CD14-positive monocyte (primary cell): ENCODE results near the gene CLIP4. TPM values are rescaled to one million over a fixed set of nuclear protein-coding genes. Genes with fewer than 3 reads are reported as not detected.

Experiments
- DNase-seq, 3 donors: peaks; one replicate each; pipeline ENCODE4 v3.0.0-alpha.2; 2011 to 2022
- H2AFZ ChIP-seq: 2 replicates; pipeline ENCODE4 v1.6.0; 2012; ENCODE audit warnings: mild to moderate bottlenecking, low read depth, low read length, inconsistent platforms; ENCODE audit not compliant: insufficient read depth, poor library complexity, severe bottlenecking
- H3K27ac ChIP-seq, 2 donors: 1 replicate in 1 of 2; 2 replicates in 1 of 2; pipeline ENCODE4 v1.5.1; 2012 to 2013; ENCODE audit warnings: low read length in 2 of 2, control low read depth in 1 of 2, inconsistent platforms in 1 of 2, low read depth in 1 of 2, mild to moderate bottlenecking in 1 of 2
- H3K27me3 ChIP-seq, 2 donors: one replicate each; pipeline versions ENCODE4 v1.6.0 to v1.6.1; 2011 to 2013; ENCODE audit warnings: low read length in 2 of 2; ENCODE audit not compliant: control insufficient read depth in 2 of 2, insufficient read depth in 2 of 2
- H3K36me3 ChIP-seq, 2 donors: replicated peaks in 1 of 2; 1 replicate in 1 of 2; 2 replicates in 1 of 2; pipeline versions ENCODE4 v1.5.1 to v1.6.1; 2012 to 2013; ENCODE audit warnings: low read length in 2 of 2, control low read depth in 1 of 2, inconsistent platforms in 1 of 2, mild to moderate bottlenecking in 1 of 2; ENCODE audit not compliant: insufficient read depth in 2 of 2, control insufficient read depth in 1 of 2
- H3K4me1 ChIP-seq, 2 donors: 1 replicate in 1 of 2; 2 replicates in 1 of 2; pipeline versions ENCODE4 v1.5.1 to v1.6.1; 2012 to 2013; ENCODE audit warnings: low read length in 2 of 2, control low read depth in 1 of 2, inconsistent platforms in 1 of 2, mild to moderate bottlenecking in 1 of 2, moderate library complexity in 1 of 2; ENCODE audit not compliant: insufficient read depth in 2 of 2, control insufficient read depth in 1 of 2
- H3K4me2 ChIP-seq: replicated peaks from 2 replicates; pipeline ENCODE3; 2012; ENCODE audit warnings: low read length, moderate library complexity, mild to moderate bottlenecking; ENCODE audit not compliant: poor library complexity, severe bottlenecking; ENCODE audit errors: extremely low read depth
- H3K4me3 ChIP-seq, 3 experiments: fragments of 200-600 bp in 1 of 3; sonication (generic) in 1 of 3; replicated peaks in 1 of 3; 1 replicate in 2 of 3; 2 replicates in 1 of 3; pipeline ENCODE4 v1.5.1; 2011 to 2013; ENCODE audit warnings: low read length in 3 of 3, mild to moderate bottlenecking in 3 of 3, control low read depth in 2 of 3, low read depth in 2 of 3, inconsistent platforms in 1 of 3, moderate library complexity in 1 of 3
- H3K79me2 ChIP-seq: 2 replicates; pipeline ENCODE4 v1.6.0; 2012; ENCODE audit warnings: mild to moderate bottlenecking, control low read depth, inconsistent platforms, low read length, moderate library complexity; ENCODE audit not compliant: insufficient read depth
- H3K9ac ChIP-seq: 2 replicates; pipeline ENCODE4 v1.6.0; 2017; ENCODE audit warnings: low read length, mild to moderate bottlenecking; ENCODE audit not compliant: insufficient read depth, poor library complexity, severe bottlenecking
- H3K9me3 ChIP-seq, 2 donors: replicated peaks in 1 of 2; 1 replicate in 1 of 2; 2 replicates in 1 of 2; pipeline versions ENCODE4 v1.5.1 to v1.6.1; 2012 to 2013; ENCODE audit warnings: low read length in 2 of 2, control low read depth in 1 of 2; ENCODE audit not compliant: control insufficient read depth in 1 of 2, insufficient read depth in 1 of 2
- H4K20me1 ChIP-seq: 2 replicates; pipeline ENCODE4 v1.6.0; 2012; ENCODE audit warnings: mild to moderate bottlenecking, low read length, control low read depth, moderate library complexity; ENCODE audit not compliant: insufficient read depth
- H3K27ac Mint-ChIP-seq, 7 donors: one replicate each; pipeline ENCODE4 v1.8.0; 2020; ENCODE audit warnings: mild to moderate bottlenecking in 7 of 7, mixed read lengths in 7 of 7, moderate library complexity in 6 of 7, inconsistent platforms in 2 of 7
- H3K27me3 Mint-ChIP-seq, 3 donors: one replicate each; pipeline ENCODE4 v1.8.0; 2021 to 2022; ENCODE audit warnings: low read depth in 3 of 3, mild to moderate bottlenecking in 3 of 3, mixed read lengths in 3 of 3, moderate library complexity in 3 of 3, inconsistent platforms in 1 of 3
- H3K36me3 Mint-ChIP-seq, 2 donors: one replicate each; pipeline ENCODE4 v1.8.0; 2020; ENCODE audit warnings: mixed read lengths in 2 of 2, inconsistent platforms in 1 of 2, mild to moderate bottlenecking in 1 of 2
- H3K4me1 Mint-ChIP-seq: one replicate; pipeline ENCODE4 v1.8.0; 2020; ENCODE audit warnings: mild to moderate bottlenecking, mixed read lengths
- H3K4me3 Mint-ChIP-seq, 2 donors: one replicate each; pipeline ENCODE4 v1.8.0; 2020; ENCODE audit warnings: mild to moderate bottlenecking in 2 of 2, mixed read lengths in 2 of 2, moderate library complexity in 1 of 2
- H3K9me3 Mint-ChIP-seq, 7 donors: one replicate each; pipeline ENCODE4 v1.8.0; 2020 to 2022; ENCODE audit warnings: mixed read lengths in 7 of 7, mild to moderate bottlenecking in 6 of 7, moderate library complexity in 6 of 7, inconsistent platforms in 2 of 7
- CTCF ChIP-seq: fragments of 200-600 bp; IDR thresholded peaks from one replicate; pipeline ENCODE4 v1.8.0; 2022; ENCODE audit warnings: antibody characterized with exemption, mild to moderate bottlenecking
- WGBS: methylation state at CpG from one replicate; pipeline ENCODE4 v1.1.5; 2013; ENCODE audit warnings: missing lambda C conversion rate; ENCODE audit not compliant: insufficient coverage; 5-methylcytosine and 5-hydroxymethylcytosine counted together
- intact Hi-C, 2 donors: fragments of 100-400 bp; cut with micrococcal nuclease; formaldehyde crosslinking; loops; one replicate each; pipeline versions ENCODE4 v1.15.0 to v1.15.1; 2023
- polyA plus RNA-seq, 3 donors: library from polyadenylated mRNA; depleted of rRNA in 1 of 3; unstranded in 2 of 3; stranded (reverse) in 1 of 3; fragments of 300-500 nt in 2 of 3; fragments of >200 nt in 1 of 3; fragmentation: Illumina TruSeq in 2 of 3; gene quantifications; 1 replicate in 2 of 3; 2 replicates in 1 of 3; pipeline ENCODE4 v1.2.3, GENCODE V29; 2012 to 2021

CLIP4 gene
- polyA plus RNA-seq, 3 donors = 19.6 to 29.8 (median 21.7) TPM

- Mint-ChIP-seq H3K4me1 (peaks cover 25% of the 10 kb centered on the region), H3K9me3 (no peaks in the 10 kb centered on the region), H3K36me3 (peaks cover 0 to 2% of the 10 kb centered on the region in 2 donors), H3K27ac (no peak overlapping the region), H3K4me3 (no peak overlapping the region), H3K27me3 (peaks cover 0 to 14% (median 3%) of the 10 kb centered on the region in 3 donors)
- intact Hi-C loops = loop anchor here in 1 of 2 donors (10.0 kb wide), 2 partner anchors 96 to 156 kb away; no protein-coding TSS in a partner anchor
- Histone ChIP-seq H3K4me1 (peaks cover 20 to 26% of the 10 kb centered on the region in 2 donors), H3K9ac (no peak overlapping the region), H3K27ac (no peak overlapping the region), H3K9me3 (no peaks in the 10 kb centered on the region), H3K4me3 (no peak overlapping the region), H3K4me2 (no peak overlapping the region), H2AFZ (no peak overlapping the region), H3K36me3 (no peaks in the 10 kb centered on the region), H4K20me1 (no peaks in the 10 kb centered on the region), H3K27me3 (no peaks in the 10 kb centered on the region), H3K79me2 (no peaks in the 10 kb centered on the region)
- WGBS = 94% methylated on average over 3 of the region's 4 CpGs
- TF ChIP-seq CTCF = no peak
- no peak for DNase-seq
Observed at GRCh38 chr2:29110916-29111535, 4.2 kb upstream of the CLIP4 start.

- no peak for DNase-seq
- peaks cover 36% of the 10 kb centered on the region for H3K4me1 Mint-ChIP-seq
- H3K27ac Mint-ChIP-seq = peak overlapping the region in 1 of 7 donors; percentile 99
- H3K9me3 Mint-ChIP-seq = no peaks in the 10 kb centered on the region
- peaks cover 2 to 3% of the 10 kb centered on the region in 2 donors for H3K36me3 Mint-ChIP-seq
- Histone ChIP-seq H2AFZ (no peak overlapping the region), H3K27me3 (no peaks in the 10 kb centered on the region), H3K4me1 (peaks cover 28 to 36% of the 10 kb centered on the region in 2 donors), H3K9ac (no peak overlapping the region), H3K9me3 (no peaks in the 10 kb centered on the region), H3K79me2 (peaks cover 6% of the 10 kb centered on the region), H3K4me2 (no peak overlapping the region), H3K4me3 (no peak overlapping the region), H3K36me3 (no peaks in the 10 kb centered on the region), H4K20me1 (no peaks in the 10 kb centered on the region), H3K27ac (no peak overlapping the region)
- peaks cover 0 to 14% (median 3%) of the 10 kb centered on the region in 3 donors for H3K27me3 Mint-ChIP-seq
- intact Hi-C loops = loop anchor here in 1 of 2 donors (10.0 kb wide), 2 partner anchors 98 to 158 kb away; no protein-coding TSS in a partner anchor
- no peak for TF ChIP-seq CTCF
- no peak overlapping the region for H3K4me3 Mint-ChIP-seq
Observed at GRCh38 chr2:29112379-29112778, 2.8 kb upstream of the CLIP4 start.
